ENCODE results near the gene IL1RAPL1.

Gene IL1RAPL1

GRCh38 chrX:29775890-29776289 is 1188.6 kb downstream of the IL1RAPL1 start:
- DNase-seq (ENCODE audit: low read depth in 2 of 2), result no peak

GRCh38 chrX:29787656-29788055 is 1200.4 kb downstream of the IL1RAPL1 start:
- DNase-seq (ENCODE audit: low read depth in 2 of 2), result no peak

- no peak for DNase-seq (ENCODE audit: low read depth in 2 of 2)
Observed at GRCh38 chrX:29788991-29789699, 1201.9 kb downstream of the IL1RAPL1 start.

GRCh38 chrX:29792335-29792734 is 1205.1 kb downstream of the IL1RAPL1 start:
- no peak for DNase-seq (ENCODE audit: low read depth in 2 of 2)

- no peak for DNase-seq (ENCODE audit: low read depth in 2 of 2)
Observed at GRCh38 chrX:29797156-29797555, 1209.9 kb downstream of the IL1RAPL1 start.

GRCh38 chrX:29798469-29798868 is 1211.2 kb downstream of the IL1RAPL1 start:
- no peak for DNase-seq (ENCODE audit: low read depth in 2 of 2)

GRCh38 chrX:29813174-29813573 is 1225.9 kb downstream of the IL1RAPL1 start:
- DNase-seq (ENCODE audit: low read depth in 2 of 2), result no peak

- no peak for DNase-seq (ENCODE audit: low read depth in 2 of 2)
Observed at GRCh38 chrX:29824176-29824906, 1237.1 kb downstream of the IL1RAPL1 start.

GRCh38 chrX:29826742-29827141 is 1239.5 kb downstream of the IL1RAPL1 start:
- no peak for DNase-seq (ENCODE audit: low read depth in 2 of 2)

- DNase-seq (ENCODE audit: low read depth in 2 of 2), result no peak
Observed at GRCh38 chrX:29834311-29834710, 1247.1 kb downstream of the IL1RAPL1 start.

GRCh38 chrX:29834764-29835163 is 1247.5 kb downstream of the IL1RAPL1 start:
- no peak for DNase-seq (ENCODE audit: low read depth in 2 of 2)

GRCh38 chrX:29841750-29842149 is 1254.5 kb downstream of the IL1RAPL1 start:
- DNase-seq (ENCODE audit: low read depth in 2 of 2), result no peak

- DNase-seq (ENCODE audit: low read depth in 2 of 2), result no peak
Observed at GRCh38 chrX:29842552-29842951, 1255.3 kb downstream of the IL1RAPL1 start.

GRCh38 chrX:29851857-29852605 is 1264.8 kb downstream of the IL1RAPL1 start:
- DNase-seq (ENCODE audit: low read depth in 2 of 2), result no peak

GRCh38 chrX:29852767-29853166 is 1265.5 kb downstream of the IL1RAPL1 start:
- DNase-seq (ENCODE audit: low read depth in 2 of 2), result no peak

- no peak for DNase-seq (ENCODE audit: low read depth in 2 of 2)
Observed at GRCh38 chrX:29858714-29859113, 1271.5 kb downstream of the IL1RAPL1 start.

GRCh38 chrX:29862126-29862677 is 1275.0 kb downstream of the IL1RAPL1 start:
- DNase-seq (ENCODE audit: low read depth in 2 of 2), result no peak

- no peak for DNase-seq (ENCODE audit: low read depth in 2 of 2)
Observed at GRCh38 chrX:29867971-29868370, 1280.7 kb downstream of the IL1RAPL1 start.

- DNase-seq (ENCODE audit: low read depth in 2 of 2), result no peak
Observed at GRCh38 chrX:29869837-29870236, 1282.6 kb downstream of the IL1RAPL1 start.

- DNase-seq (ENCODE audit: low read depth in 2 of 2), result no peak
Observed at GRCh38 chrX:29870608-29871007, 1283.4 kb downstream of the IL1RAPL1 start.

GRCh38 chrX:29872831-29873230 is 1285.6 kb downstream of the IL1RAPL1 start:
- DNase-seq (ENCODE audit: low read depth in 2 of 2), result no peak

GRCh38 chrX:29876733-29877132 is 1289.5 kb downstream of the IL1RAPL1 start:
- no peak for DNase-seq (ENCODE audit: low read depth in 2 of 2)
